ENCODE data around the gene DMAP1.

The DMAP1 gene

GRCh38 chr1:44256762-44257554 lies 43.7 kb downstream of the DMAP1 start:
- DNase-seq, result no peak

- no peak for DNase-seq
Measured at GRCh38 chr1:44259090-44259489, 45.8 kb downstream of the DMAP1 start.

DNA sequence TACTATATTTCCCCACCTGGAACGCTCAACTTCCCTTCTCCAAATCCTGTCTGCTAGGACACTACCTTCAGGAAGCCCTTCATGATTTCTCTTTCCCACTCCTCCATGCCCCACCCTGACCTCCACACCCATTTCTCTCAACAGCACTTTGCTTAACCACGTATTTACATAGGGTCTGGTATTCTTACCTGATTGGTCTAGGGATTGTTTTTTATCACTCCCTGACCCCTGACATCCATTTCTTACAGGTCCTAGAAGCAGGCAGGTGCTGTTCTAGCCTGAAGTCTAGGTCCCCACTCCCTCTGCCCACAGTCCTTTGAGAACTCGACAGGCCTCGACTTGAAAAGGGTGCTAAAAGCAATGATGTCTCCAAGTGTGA lies 47.5 kb downstream of the DMAP1 start:
- DNase-seq, result no peak

DNA sequence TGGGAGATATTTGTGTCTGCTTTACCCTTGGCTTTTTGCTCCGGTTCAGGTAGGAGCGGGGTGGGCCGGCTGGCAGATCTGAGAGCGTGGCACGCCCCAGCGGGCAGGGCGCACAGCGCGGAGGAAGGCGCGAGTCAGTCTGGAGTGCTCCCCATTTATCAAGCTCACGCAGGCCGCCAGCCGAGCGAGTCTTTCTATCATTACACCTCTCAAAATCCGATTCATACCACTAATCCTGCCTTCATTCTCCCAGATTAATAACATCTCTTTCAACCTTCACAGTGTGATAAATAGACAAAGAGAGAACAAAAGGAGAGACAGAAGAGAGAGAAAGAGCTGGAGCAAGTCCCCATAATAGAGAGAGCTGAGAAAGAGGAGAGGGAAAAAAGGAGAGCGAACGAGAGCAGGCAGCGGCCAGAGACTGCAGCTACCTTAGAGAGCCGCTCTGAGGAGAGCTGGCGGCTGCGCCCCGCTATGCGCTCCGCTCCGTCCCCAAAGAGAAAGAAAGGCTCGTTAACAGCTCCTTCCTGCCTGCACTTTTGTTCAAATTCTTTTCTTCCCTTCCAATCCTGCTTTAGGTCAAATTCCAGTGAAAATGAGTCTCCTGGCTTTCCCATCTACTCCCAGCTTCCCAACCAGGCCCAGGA lies 48.0 kb downstream of the DMAP1 start:
- no peak for DNase-seq

- no peak for DNase-seq
Measured at GRCh38 chr1:44261962-44262361, 48.7 kb downstream of the DMAP1 start.

GRCh38 chr1:44262414-44262813 lies 49.1 kb downstream of the DMAP1 start:
- no peak for DNase-seq

DNA sequence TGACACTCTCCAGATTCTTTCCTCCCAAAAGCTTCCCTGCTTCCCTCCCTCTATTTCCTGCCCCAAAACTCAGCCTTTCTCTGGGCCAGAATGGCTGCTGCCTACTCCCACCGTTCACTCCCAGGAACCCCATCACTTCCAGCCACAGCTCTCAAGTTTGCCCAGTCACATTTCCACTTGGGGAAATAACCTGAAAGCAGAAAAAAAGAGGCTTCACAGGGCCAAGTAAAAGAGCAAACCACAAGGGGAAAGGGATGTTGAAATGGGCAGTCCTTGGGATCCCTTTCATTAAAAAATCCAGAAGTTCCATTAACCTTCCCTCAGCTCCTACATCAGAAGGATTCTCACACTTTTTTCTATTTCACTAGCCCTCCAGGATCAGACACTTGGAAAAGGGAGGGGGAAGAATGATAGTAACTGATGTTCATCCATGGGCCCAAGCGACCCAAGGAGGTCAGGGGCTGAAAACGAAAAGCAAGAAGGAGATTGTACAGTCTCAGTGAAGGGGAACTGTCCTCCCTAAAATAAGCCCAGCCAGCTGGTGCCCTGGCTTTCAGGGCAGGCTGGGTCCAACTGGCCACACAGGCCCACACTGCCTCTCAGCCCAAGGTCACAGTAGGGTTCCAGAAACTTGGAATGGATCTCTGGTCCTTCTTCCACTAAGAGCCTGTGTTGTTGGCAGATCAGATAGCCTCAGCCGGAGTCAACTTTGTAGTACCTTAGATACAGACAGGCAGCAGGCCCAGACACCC lies 49.7 kb downstream of the DMAP1 start:
- no peak for DNase-seq

- no peak for DNase-seq
Measured at GRCh38 chr1:44263568-44264450, 50.5 kb downstream of the DMAP1 start.

DNA sequence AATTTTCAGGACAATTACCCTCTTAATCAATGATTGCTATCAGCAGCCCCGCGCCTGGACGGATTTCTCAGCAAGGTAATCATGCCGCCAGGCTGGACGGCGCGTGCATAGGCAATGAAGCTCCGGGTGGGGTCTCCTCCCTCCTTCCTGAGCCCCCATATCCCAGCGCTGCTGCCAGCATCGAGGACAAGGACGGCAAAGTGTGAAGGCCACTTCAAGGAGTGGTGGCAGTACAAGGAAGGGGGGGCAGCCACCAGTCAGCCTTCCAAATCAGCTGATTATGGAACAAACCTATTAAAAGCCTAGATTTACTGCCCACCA lies 51.1 kb downstream of the DMAP1 start:
- no peak for DNase-seq

DNA sequence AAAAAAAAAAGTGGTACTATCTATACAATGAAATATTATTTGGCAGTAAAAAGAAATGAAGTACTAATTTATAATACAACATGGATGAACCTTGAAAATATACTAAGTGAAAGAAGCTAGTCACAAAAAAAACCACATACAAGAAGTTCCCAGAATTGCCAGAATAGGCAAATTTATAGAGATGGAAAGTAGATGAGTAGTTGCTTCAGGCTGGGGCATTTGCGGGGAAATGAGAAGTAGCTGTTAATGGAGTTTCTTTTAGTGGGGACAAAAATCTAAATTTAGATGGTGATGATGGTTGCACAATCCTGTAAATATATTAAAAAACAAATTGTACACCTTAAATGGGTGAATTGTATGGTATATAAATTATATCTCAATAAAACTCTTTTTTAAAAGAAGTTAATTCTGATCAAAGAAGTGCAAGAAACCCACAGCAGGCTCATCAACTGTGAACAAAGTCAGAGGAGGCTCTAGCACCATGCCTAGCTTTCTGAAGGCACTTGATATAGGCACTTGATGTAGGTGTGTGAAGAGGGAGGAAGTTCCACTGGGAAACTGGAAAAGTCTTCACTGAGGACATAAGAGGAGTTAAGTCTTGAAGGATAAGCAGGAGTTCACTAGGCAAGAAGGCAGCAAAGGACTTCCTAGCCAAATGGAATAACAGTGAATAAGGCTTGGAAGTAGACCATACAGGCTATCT lies 52.5 kb downstream of the DMAP1 start:
- no peak for DNase-seq

DNA sequence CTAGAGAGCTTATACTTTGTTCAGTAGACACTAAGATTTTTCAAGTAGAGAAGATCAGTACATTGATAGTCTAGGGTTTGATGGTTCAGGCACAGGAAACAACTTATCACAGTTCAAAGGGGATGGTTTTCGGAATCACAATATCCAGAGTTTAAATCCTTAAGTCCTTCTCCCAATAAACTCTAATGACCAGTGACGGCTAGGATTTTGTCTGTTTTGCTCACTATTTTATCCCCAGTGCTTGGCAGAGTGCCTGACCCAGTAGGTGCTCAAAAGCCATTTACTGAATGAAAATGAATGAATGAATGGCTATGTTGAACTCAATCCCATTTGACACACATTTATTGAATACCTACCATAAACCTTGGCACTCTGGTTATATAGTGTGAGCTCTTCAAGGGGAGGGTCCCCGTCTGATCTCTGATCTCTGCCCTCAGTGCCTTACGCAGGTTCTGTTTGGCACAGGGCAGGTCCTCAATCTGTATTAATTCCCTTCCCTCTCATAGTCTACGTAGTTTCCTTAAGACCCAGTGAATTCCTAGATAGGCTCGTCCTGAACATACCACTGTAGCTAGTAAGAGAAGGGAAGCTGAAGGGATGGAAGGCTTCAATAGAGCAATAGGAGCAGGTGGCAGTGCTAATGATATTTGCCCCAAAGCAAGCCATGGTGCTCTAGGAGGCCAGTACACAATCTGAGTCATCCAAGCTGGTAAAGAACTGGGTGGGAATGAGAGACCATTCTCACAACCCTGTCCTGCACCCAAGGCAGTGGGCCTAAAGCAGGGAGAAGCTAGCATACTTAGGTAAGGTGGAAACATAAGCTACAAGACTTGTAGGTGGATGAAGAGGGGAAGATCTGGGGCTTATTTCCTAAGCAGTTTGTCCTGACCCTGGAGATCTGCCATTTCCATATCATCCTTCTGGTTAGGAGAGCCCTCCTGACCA lies 53.4 kb downstream of the DMAP1 start:
- no peak for DNase-seq

DNA sequence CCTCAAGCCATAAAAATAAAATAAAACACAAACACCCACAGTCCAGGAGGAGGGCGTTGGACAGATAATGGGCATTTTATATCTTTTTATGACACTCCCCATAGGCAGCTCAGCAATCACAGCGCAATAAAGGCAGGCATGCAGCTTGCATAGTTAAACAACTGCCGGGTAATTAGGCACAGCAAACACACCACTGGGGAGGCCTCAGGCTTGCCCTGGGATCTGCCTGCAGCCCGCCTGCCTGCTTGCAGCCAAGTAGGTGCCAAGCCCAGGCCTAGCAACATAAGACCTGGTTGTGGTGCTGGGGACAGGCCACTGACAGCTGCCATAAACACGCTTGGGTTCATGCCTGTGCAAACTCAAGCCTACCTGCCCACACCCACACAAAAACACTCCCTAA lies 54.2 kb downstream of the DMAP1 start:
- DNase-seq, result no peak

DNA sequence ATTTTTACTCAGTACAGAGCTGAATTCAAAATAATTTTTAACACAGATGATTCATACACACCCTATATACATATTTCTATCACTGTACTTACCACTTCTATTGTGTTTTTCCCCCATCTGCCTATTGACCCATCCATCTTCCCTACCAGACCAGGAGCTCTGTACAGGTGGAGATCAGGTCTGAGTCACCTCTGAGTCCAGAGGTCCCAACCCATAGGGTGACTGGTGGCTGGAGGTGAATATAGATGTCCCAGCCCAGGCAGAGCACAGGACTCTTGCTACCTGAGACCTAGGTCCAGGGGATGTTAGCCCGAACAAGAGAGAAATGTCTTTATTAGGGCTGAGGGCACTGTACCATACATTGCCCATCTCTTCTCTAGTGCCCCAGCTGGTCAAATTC lies 54.8 kb downstream of the DMAP1 start:
- DNase-seq, result no peak
